K562 (cell line): ENCODE results near the gene TRIM36. TPM values are rescaled to one million over a fixed set of nuclear protein-coding genes. Genes with fewer than 3 reads are reported as not detected.
A peak's percentile ranks its signal among the peaks of the same experiment; 100 is the strongest.

Experiments
- ATAC-seq: fragments of 200-7000 bp; cut with Tn5 transposase; 3 replicates; pipeline ENCODE4 v1.9.1; 2020; ENCODE audit warnings: moderate library complexity
- Bru-seq: library from RNA; stranded (reverse); fragments of 400-500 nt; gene quantifications from one replicate; lab custom pipeline; 2021; lab: Mats Ljungman, UMichigan
- BruChase-seq, 2 experiments: library from RNA; stranded (reverse); fragments of 400-500 nt; gene quantifications; one replicate each; lab custom pipeline; 2021; lab: Mats Ljungman, UMichigan
- BruUV-seq: library from RNA; stranded (reverse); fragments of 400-500 nt; replicated peaks from 2 replicates; lab custom pipeline; 2021; lab: Mats Ljungman, UMichigan
- CTCF ChIA-PET: fragments of 300-600 bp; formaldehyde crosslinking; extraction: SDS; loops from one replicate; lab custom pipeline; 2021; ENCODE audit warnings: low intra/inter-chr PET ratio; lab: Yijun Ruan, JAX
- POLR2A ChIA-PET: fragments of 300-600, 350-650 bp; sonication (Branson Sonifier 250); formaldehyde crosslinking; extraction: SDS; loops from one replicate; lab custom pipeline; 2021; ENCODE audit warnings: antibody characterized with exemption, inconsistent platforms; lab: Yijun Ruan, JAX
- DNase-seq, 4 experiments: peaks; one replicate each; pipeline versions ENCODE4 v3.0.0 to v3.0.0-alpha.2; 2011 to 2018; ENCODE audit warnings: low spot score in 3 of 4, mixed read lengths in 3 of 4; ENCODE audit errors: extremely low read depth in 1 of 4
- FAIRE-seq: peaks from 2 replicates; lab custom pipeline; 2011; peaks lifted over from hg19 to GRCh38; lab: Jason Lieb, UNC
- H2AFZ ChIP-seq: 2 replicates; pipeline ENCODE4 v1.6.0; 2011; ENCODE audit warnings: low read depth, low read length, control low read depth, inconsistent platforms
- H3K27ac ChIP-seq: fragments of 200-600 bp; 3 replicates; pipeline ENCODE4 v1.8.0; 2011; ENCODE audit warnings: low read depth, mild to moderate bottlenecking, control low read depth, inconsistent platforms, low read length, moderate library complexity, mixed read lengths; ENCODE audit errors: extremely low read depth
- H3K27me3 ChIP-seq, 2 experiments: fragments of 300-600 bp in 1 of 2; 2 replicates in 1 of 2; 3 replicates in 1 of 2; pipeline versions ENCODE4 v1.6.0 to v1.8.0; 2011; ENCODE audit warnings: inconsistent platforms in 2 of 2, low read length in 2 of 2, mild to moderate bottlenecking in 1 of 2, mixed read lengths in 1 of 2, moderate library complexity in 1 of 2; ENCODE audit not compliant: control insufficient read depth in 2 of 2, insufficient read depth in 2 of 2
- H3K36me3 ChIP-seq: fragments of 300-600 bp; 3 replicates; pipeline ENCODE4 v1.8.0; 2011; ENCODE audit warnings: mild to moderate bottlenecking, low read length, inconsistent platforms; ENCODE audit not compliant: control insufficient read depth, insufficient read depth
- H3K4me1 ChIP-seq, 2 experiments: fragments of 200-600 bp in 1 of 2; replicated peaks in 1 of 2; 2 replicates in 1 of 2; 3 replicates in 1 of 2; pipeline versions ENCODE4 v1.5.1 to v1.8.0; 2011; ENCODE audit warnings: inconsistent platforms in 2 of 2, low read length in 2 of 2, mild to moderate bottlenecking in 1 of 2, mixed read lengths in 1 of 2, moderate library complexity in 1 of 2; ENCODE audit not compliant: control insufficient read depth in 2 of 2, insufficient read depth in 2 of 2
- H3K4me2 ChIP-seq: 2 replicates; pipeline ENCODE4 v1.6.1; 2011; ENCODE audit warnings: low read length, control low read depth, inconsistent platforms, mixed read lengths; ENCODE audit not compliant: insufficient read depth
- H3K4me3 ChIP-seq: fragments of 200-600 bp; sonication (generic), shearing (Covaris generic); 2 replicates; pipeline ENCODE4 v1.5.1; 2016; ENCODE audit warnings: control low read depth, inconsistent platforms
- H3K79me2 ChIP-seq: fragments of 200-600 bp; 3 replicates; pipeline ENCODE4 v1.8.0; 2011; ENCODE audit warnings: low read length, inconsistent platforms; ENCODE audit not compliant: control insufficient read depth, insufficient read depth
- H3K9ac ChIP-seq, 2 experiments: 2 replicates each; pipeline versions ENCODE4 v1.6.0 to v1.6.1; 2011; ENCODE audit warnings: low read depth in 2 of 2, low read length in 2 of 2, control low read depth in 1 of 2, inconsistent platforms in 1 of 2, mild to moderate bottlenecking in 1 of 2, mixed read lengths in 1 of 2; ENCODE audit not compliant: insufficient read depth in 1 of 2
- H3K9me1 ChIP-seq: one replicate; pipeline ENCODE4 v1.6.0; 2011; ENCODE audit warnings: inconsistent platforms, mild to moderate bottlenecking, low read length, moderate library complexity; ENCODE audit not compliant: control insufficient read depth, insufficient read depth
- H3K9me3 ChIP-seq: replicated peaks from 2 replicates; pipeline ENCODE4 v1.5.1; 2011; ENCODE audit warnings: low read depth, low read length, inconsistent platforms; ENCODE audit not compliant: control insufficient read depth, insufficient read depth
- H4K20me1 ChIP-seq: replicated peaks from 2 replicates; pipeline ENCODE4 v1.6.1; 2011; ENCODE audit warnings: low read length, inconsistent platforms, mixed read lengths; ENCODE audit not compliant: control insufficient read depth, insufficient read depth
- CTBP1 ChIP-seq: fragments of 450-650 bp; IDR thresholded peaks from 2 replicates; pipeline ENCODE4 v1.6.1; 2016; ENCODE audit warnings: borderline replicate concordance
- EGR1 ChIP-seq: fragments of 450-650 bp; conservative IDR thresholded peaks from 2 replicates; pipeline ENCODE4 v1.6.1; 2017; ENCODE audit warnings: mild to moderate bottlenecking
- MNT ChIP-seq, 2 experiments: fragments of 450-650 bp; conservative IDR thresholded peaks; 2 replicates each; pipeline ENCODE4 v1.6.1; 2017; ENCODE audit warnings: mild to moderate bottlenecking in 2 of 2, moderate library complexity in 2 of 2
- MYC ChIP-seq, 2 experiments: fragments of 250-450 bp in 1 of 2; sonication (Bioruptor Pico) in 1 of 2; IDR thresholded peaks; 2 replicates each; pipeline versions ENCODE4 v1.5.1 to v1.6.1; 2012 to 2021; ENCODE audit warnings: low read depth in 2 of 2, borderline replicate concordance in 1 of 2, improper control_type of control experiment in 1 of 2, low read length in 1 of 2, mild to moderate bottlenecking in 1 of 2, moderate library complexity in 1 of 2
- SMARCA5 ChIP-seq: fragments of 450-650 bp; IDR thresholded peaks from 2 replicates; pipeline ENCODE4 v1.6.1; 2016
- SMARCE1 ChIP-seq: fragments of 450-650 bp; IDR thresholded peaks from 2 replicates; pipeline ENCODE4 v1.7.1; 2016; ENCODE audit warnings: mild to moderate bottlenecking
- TCF7L2 ChIP-seq: fragments of 150-350 bp; IDR thresholded peaks from 2 replicates; pipeline ENCODE4 v1.6.1; 2016; ENCODE audit warnings: low read depth, mild to moderate bottlenecking, low read length, moderate library complexity
- WGBS: fragments of 100-300 bp; shearing (Covaris generic); methylation state at CpG from one replicate; pipeline ENCODE4 v1.1.6; 2016; ENCODE audit warnings: low coverage, mixed read lengths; ENCODE audit not compliant: insufficient coverage; ENCODE audit errors: missing lambda C conversion rate; 5-methylcytosine and 5-hydroxymethylcytosine counted together
- in situ Hi-C: fragments of 300-500 bp; cut with MboI; formaldehyde crosslinking; loops from 4 replicates; pipeline ENCODE4 v1.15.0; 2018; ENCODE audit warnings: inconsistent platforms, mixed read lengths
- intact Hi-C: fragments of 100-400 bp; cut with micrococcal nuclease; formaldehyde crosslinking; loops from 2 replicates; pipeline ENCODE4 v1.14.2; 2022
- long read RNA-seq, 3 experiments: library from polyadenylated mRNA in 2 of 3; library from RNA in 1 of 3; unstranded in 2 of 3; stranded (forward) in 1 of 3; transcript quantifications; one replicate each; pipeline ENCODE4 v2.0.0, GENCODE V29; 2019 to 2022
- polyA minus RNA-seq, 3 experiments: library from RNA; depleted of rRNA, polyadenylated mRNA; stranded (reverse); fragments of >200 nt; gene quantifications; 2 replicates each; pipeline ENCODE4 v1.2.3, GENCODE V29; 2011
- polyA plus RNA-seq, 8 experiments: library from polyadenylated mRNA; depleted of rRNA in 4 of 8; stranded (reverse) in 5 of 8; unstranded in 3 of 8; fragments of >200 nt; fragmentation: Nextera tagmentation in 2 of 8; fragmentation: Illumina TruSeq in 1 of 8; extraction: Ambion mirVana in 2 of 8; extraction: Trizol in 1 of 8; gene quantifications; 2 replicates each; pipeline versions ENCODE4 v1.2.1 to v1.2.3, GENCODE V29; 2011 to 2014; ENCODE audit warnings: inconsistent platforms in 1 of 8, missing spikeins in 1 of 8
- total RNA-seq, 7 experiments: library from RNA; depleted of rRNA in 6 of 7; stranded (reverse); fragments of >200 nt in 6 of 7; fragmentation: Illumina TruSeq in 2 of 7; extraction: Trizol in 2 of 7; gene quantifications; 2 replicates each; pipeline versions ENCODE4 v1.2.1 to v1.2.3, GENCODE V29; 2011 to 2021; ENCODE audit warnings: low replicate concordance in 1 of 7
- TF ChIP-seq, protein P1 (sequence below), 3 experiments: IDR thresholded peaks in 2 of 3; conservative IDR thresholded peaks in 1 of 3; 2 replicates each; pipeline ENCODE4 v1.5.1; 2011 to 2012; ENCODE audit warnings: low read length in 3 of 3, mild to moderate bottlenecking in 3 of 3, control low read depth in 2 of 3, improper control_type of control experiment in 1 of 3, inconsistent platforms in 1 of 3, low read depth in 1 of 3, mixed read lengths in 1 of 3, moderate library complexity in 1 of 3; ENCODE audit not compliant: insufficient read depth in 2 of 3

The TRIM36 gene, protein sequence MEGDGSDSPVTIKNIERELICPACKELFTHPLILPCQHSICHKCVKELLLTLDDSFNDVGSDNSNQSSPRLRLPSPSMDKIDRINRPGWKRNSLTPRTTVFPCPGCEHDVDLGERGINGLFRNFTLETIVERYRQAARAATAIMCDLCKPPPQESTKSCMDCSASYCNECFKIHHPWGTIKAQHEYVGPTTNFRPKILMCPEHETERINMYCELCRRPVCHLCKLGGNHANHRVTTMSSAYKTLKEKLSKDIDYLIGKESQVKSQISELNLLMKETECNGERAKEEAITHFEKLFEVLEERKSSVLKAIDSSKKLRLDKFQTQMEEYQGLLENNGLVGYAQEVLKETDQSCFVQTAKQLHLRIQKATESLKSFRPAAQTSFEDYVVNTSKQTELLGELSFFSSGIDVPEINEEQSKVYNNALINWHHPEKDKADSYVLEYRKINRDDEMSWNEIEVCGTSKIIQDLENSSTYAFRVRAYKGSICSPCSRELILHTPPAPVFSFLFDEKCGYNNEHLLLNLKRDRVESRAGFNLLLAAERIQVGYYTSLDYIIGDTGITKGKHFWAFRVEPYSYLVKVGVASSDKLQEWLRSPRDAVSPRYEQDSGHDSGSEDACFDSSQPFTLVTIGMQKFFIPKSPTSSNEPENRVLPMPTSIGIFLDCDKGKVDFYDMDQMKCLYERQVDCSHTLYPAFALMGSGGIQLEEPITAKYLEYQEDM
- 3.1 and 3.8 TPM in 2 replicates for total RNA-seq (2011; cell fraction: chromatin; rRNA removed; ENCODE audit: low replicate concordance)
- 1.0 and 1.8 TPM in 2 replicates for total RNA-seq (2011; cell fraction: nucleolus; rRNA removed)
- 1.2 and 2.7 TPM in 2 replicates for total RNA-seq (2011; cell fraction: nucleoplasm; rRNA removed)
- total RNA-seq (2014; rRNA removed) (0.27 and 1.6 TPM in 2 replicates), total RNA-seq (2014; rRNA removed; fragmentation: Illumina TruSeq; extraction: Trizol) (0.33 and 0.54 TPM in 2 replicates), total RNA-seq (2015; rRNA removed; fragmentation: Illumina TruSeq; extraction: Trizol) (0.11 and 0.33 TPM in 2 replicates), total RNA-seq (2021) (0.22 and 0.51 TPM in 2 replicates), polyA plus RNA-seq (2011; rRNA removed) (0.71 and 0.93 TPM in 2 replicates), polyA plus RNA-seq (2014; fragmentation: Illumina TruSeq; extraction: Trizol) (0.31 and 0.46 TPM in 2 replicates), polyA plus RNA-seq (2014; fragmentation: Nextera tagmentation; extraction: Ambion mirVana) (under 1 TPM; 0.10 to 0.11 TPM), polyA plus RNA-seq (2014; rRNA removed) (0.28 and 0.54 TPM in 2 replicates), polyA minus RNA-seq (2011; rRNA and poly(A)+ RNA removed) (1.9 and 2.2 TPM in 2 replicates), Bru-seq, nascent RNA (percentile 42 among the genes with signal in this experiment), BruChase-seq, experiment 1, labeled RNA remaining after a 2-hour chase (percentile 50 among the genes with signal in this experiment), BruChase-seq, experiment 2, labeled RNA remaining after a 6-hour chase (percentile 50 among the genes with signal in this experiment)
- 0.75 and 0.91 TPM in 2 replicates for polyA plus RNA-seq (2011; cell fraction: cytosol; rRNA removed)
- polyA plus RNA-seq (2011; cell fraction: nucleus; rRNA removed), result 0.65 and 0.71 TPM in 2 replicates
- polyA plus RNA-seq (2012), result 0.23 and 0.42 TPM in 2 replicates
- polyA minus RNA-seq (2011; cell fraction: cytosol; rRNA and poly(A)+ RNA removed), result 1.0 TPM in 1 of 2 replicates, not detected in the other
- polyA minus RNA-seq (2011; cell fraction: nucleus; rRNA and poly(A)+ RNA removed), result 1.1 and 3.2 TPM in 2 replicates
- long read RNA-seq, experiment 1, result 0 reads
- long read RNA-seq, experiment 2, result 0 reads
- long read RNA-seq, experiment 3, result 0 reads

- H3K36me3 ChIP-seq, result no peaks in the 10 kb centered on the region
- ChIA-PET POLR2A (interaction anchor here (0.6 to 0.7 kb wide), 2 partner anchors 127 to 645 kb away, joined by 3 read pairs; partner anchors contain the start of gene CCDC112), CTCF (no interaction called here)
- no TSS peak for BruUV-seq
- H3K4me1 ChIP-seq, result peaks cover 0 to 20% of the 10 kb centered on the region in 2 experiments; a peak in 2 of 5 replicates
- peak within 1 kb of the TSS; percentile 90 for H3K4me2 ChIP-seq
- DNase-seq (peak; percentile 90 to 96 (median 93)), FAIRE-seq (peak; percentile 90), ATAC-seq (peak; percentile 99)
- H3K4me3 ChIP-seq, result peak within 1 kb of the TSS; percentile 61
- peak within 1 kb of the TSS; percentile 53 to 92; a peak in 3 of 4 replicates for H3K9ac ChIP-seq
- H3K9me3 ChIP-seq, result no peaks in the 10 kb centered on the region
- H3K9me1 ChIP-seq, result no peaks in the 10 kb centered on the region
- 1% methylated on average over 44 of the region's 68 CpGs for WGBS
- intact Hi-C loops (loop anchor here (5.0 kb wide), 1 partner anchor 72 kb away; no protein-coding TSS in a partner anchor), in situ Hi-C loops (no loop called here)
- H3K27ac ChIP-seq, result no peak within 1 kb of the TSS
- no peaks in the 10 kb centered on the region for H4K20me1 ChIP-seq
- H2AFZ ChIP-seq, result peak within 1 kb of the TSS; percentile 94
- peaks cover 0 to 14% of the 10 kb centered on the region in 2 experiments; a peak in 3 of 5 replicates for H3K27me3 ChIP-seq
- H3K79me2 ChIP-seq, result no peaks in the 10 kb centered on the region
- no peak; the same call in 1 of the 2 replicates for TF ChIP-seq MYC (IDR thresholded peaks at IDR 0.05; ENCODE audit: low read depth, low read length)
- TF ChIP-seq MYC (CRISPR knock-in tag; IDR thresholded peaks at IDR 0.05; ENCODE audit: borderline replicate concordance, low read depth), result 0 out of 2 replicates have a peak, but pooled peaks have one; percentile 46
- TF ChIP-seq SMARCA5, result no peak
- TF ChIP-seq TCF7L2, result no peak
- 0 out of 4 replicates have a peak, but pooled peaks of 1 of the 2 experiments have one; percentile 59 for TF ChIP-seq MNT (conservative IDR thresholded peaks at IDR 0.05)
- peak; percentile 77 for TF ChIP-seq EGR1
- peak; percentile 86 for TF ChIP-seq CTBP1
- no peak for TF ChIP-seq SMARCE1
- TF ChIP-seq, protein P1, sequence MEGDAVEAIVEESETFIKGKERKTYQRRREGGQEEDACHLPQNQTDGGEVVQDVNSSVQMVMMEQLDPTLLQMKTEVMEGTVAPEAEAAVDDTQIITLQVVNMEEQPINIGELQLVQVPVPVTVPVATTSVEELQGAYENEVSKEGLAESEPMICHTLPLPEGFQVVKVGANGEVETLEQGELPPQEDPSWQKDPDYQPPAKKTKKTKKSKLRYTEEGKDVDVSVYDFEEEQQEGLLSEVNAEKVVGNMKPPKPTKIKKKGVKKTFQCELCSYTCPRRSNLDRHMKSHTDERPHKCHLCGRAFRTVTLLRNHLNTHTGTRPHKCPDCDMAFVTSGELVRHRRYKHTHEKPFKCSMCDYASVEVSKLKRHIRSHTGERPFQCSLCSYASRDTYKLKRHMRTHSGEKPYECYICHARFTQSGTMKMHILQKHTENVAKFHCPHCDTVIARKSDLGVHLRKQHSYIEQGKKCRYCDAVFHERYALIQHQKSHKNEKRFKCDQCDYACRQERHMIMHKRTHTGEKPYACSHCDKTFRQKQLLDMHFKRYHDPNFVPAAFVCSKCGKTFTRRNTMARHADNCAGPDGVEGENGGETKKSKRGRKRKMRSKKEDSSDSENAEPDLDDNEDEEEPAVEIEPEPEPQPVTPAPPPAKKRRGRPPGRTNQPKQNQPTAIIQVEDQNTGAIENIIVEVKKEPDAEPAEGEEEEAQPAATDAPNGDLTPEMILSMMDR (IDR thresholded peaks at IDR 0.05 in 2 of 3, conservative IDR thresholded peaks at IDR 0.05 in 1 of 3; ENCODE audit: insufficient read depth in 2 of 3, low read depth in 1 of 3, low read length in 3 of 3), result peak; percentile 32 to 47 (median 44); a peak in 3 of 6 replicates
These were observed at the start of gene TRIM36 for GRCh38 chr5:115169487-115170133. TRIM36 (minus strand) TSS chr5:115169908; CDS start chr5:115169634, 274 bp downstream.
